MM.1S (cell line): ENCODE measurements around the gene ANKS1B.

Experiments used
- DNase-seq: peaks from one replicate; pipeline ENCODE4 v3.0.0-alpha.2; 2015
- H2AFZ ChIP-seq: fragments of 300-600 bp; sonication (generic); 2 replicates; pipeline ENCODE4 v1.6.0; 2016; ENCODE audit warnings: antibody characterized with exemption, low read length
- H3F3A ChIP-seq: fragments of 300-600 bp; sonication (generic); 2 replicates; pipeline ENCODE4 v1.6.1; 2016; ENCODE audit warnings: mild to moderate bottlenecking, antibody characterized with exemption, low read length, moderate library complexity, mixed read lengths; ENCODE audit not compliant: insufficient read depth
- H3K27ac ChIP-seq: fragments of 300-600 bp; sonication (generic); 2 replicates; pipeline ENCODE4 v1.5.1; 2016; ENCODE audit warnings: mild to moderate bottlenecking, low read length
- H3K27me3 ChIP-seq: fragments of 300-600 bp; sonication (generic); replicated peaks from 2 replicates; pipeline ENCODE4 v1.6.0; 2016; ENCODE audit warnings: low read length; ENCODE audit not compliant: insufficient read depth
- H3K36me3 ChIP-seq: fragments of 300-600 bp; sonication (generic); replicated peaks from 2 replicates; pipeline ENCODE4 v1.6.1; 2016; ENCODE audit warnings: mild to moderate bottlenecking, low read length, mixed read lengths; ENCODE audit not compliant: insufficient read depth
- H3K4me1 ChIP-seq: fragments of 300-600 bp; sonication (generic); 2 replicates; pipeline ENCODE4 v1.6.1; 2016; ENCODE audit warnings: low read length, mixed read lengths
- H3K4me2 ChIP-seq: fragments of 300-600 bp; sonication (generic); 2 replicates; pipeline ENCODE4 v1.6.0; 2016; ENCODE audit warnings: low read depth, low read length
- H3K4me3 ChIP-seq: fragments of 300-600 bp; sonication (generic); 2 replicates; pipeline ENCODE4 v1.5.1; 2016; ENCODE audit warnings: low read length, mixed read lengths
- H3K79me2 ChIP-seq: fragments of 300-600 bp; sonication (generic); 2 replicates; pipeline ENCODE4 v1.6.1; 2016; ENCODE audit warnings: mixed run types, low read length, mixed read lengths
- H3K9ac ChIP-seq: fragments of 300-600 bp; sonication (generic); 2 replicates; pipeline ENCODE4 v1.6.1; 2016; ENCODE audit warnings: low read length, mixed read lengths
- H3K9me2 ChIP-seq: fragments of 300-600 bp; sonication (generic); replicated peaks from 2 replicates; pipeline ENCODE4 v1.6.1; 2016; ENCODE audit warnings: mild to moderate bottlenecking, low read length, mixed read lengths; ENCODE audit not compliant: insufficient read depth
- H3K9me3 ChIP-seq: fragments of 300-600 bp; sonication (generic); replicated peaks from 2 replicates; pipeline ENCODE4 v1.6.1; 2016; ENCODE audit warnings: mild to moderate bottlenecking, low read length, mixed read lengths; ENCODE audit not compliant: insufficient read depth
- H4K20me1 ChIP-seq: fragments of 300-600 bp; sonication (generic); 2 replicates; pipeline ENCODE4 v1.6.1; 2016; ENCODE audit warnings: mild to moderate bottlenecking, low read length, moderate library complexity, mixed read lengths; ENCODE audit not compliant: insufficient read depth
- CTCF ChIP-seq: fragments of 300-600 bp; sonication (generic); IDR thresholded peaks from 2 replicates; pipeline ENCODE4 v1.5.1; 2016; ENCODE audit warnings: antibody characterized with exemption, low read length, mixed read lengths
- EZH2 ChIP-seq: fragments of 300-600 bp; sonication (generic); optimal IDR thresholded peaks from 2 replicates; pipeline ENCODE3; 2017; ENCODE audit warnings: low read depth, mild to moderate bottlenecking, antibody characterized with exemption, low read length, mixed read lengths
- EZH2phosphoT487 ChIP-seq: fragments of 300-600 bp; sonication (generic); IDR thresholded peaks from 2 replicates; pipeline ENCODE4 v1.6.1; 2018; ENCODE audit warnings: antibody characterized with exemption, low read length

Gene ANKS1B

GRCh38 chr12:99455350-99456035 lies 529.2 kb downstream of the ANKS1B start:
- no peak overlapping the region for H3K9ac ChIP-seq
- TF ChIP-seq EZH2 (no peak), CTCF (no peak), EZH2phosphoT487 (no peak)
- no peaks in the 10 kb centered on the region for H3F3A ChIP-seq
- H2AFZ ChIP-seq, result no peak overlapping the region
- no peak overlapping the region for H3K4me2 ChIP-seq
- H3K9me3 ChIP-seq, result no peaks in the 10 kb centered on the region
- peak; percentile 25 for DNase-seq
- no peaks in the 10 kb centered on the region for H3K36me3 ChIP-seq
- no peaks in the 10 kb centered on the region for H3K27me3 ChIP-seq
- H3K27ac ChIP-seq, result no peak overlapping the region
- no peaks in the 10 kb centered on the region for H3K79me2 ChIP-seq
- peaks cover 9% of the 10 kb centered on the region; the same call in 1 of the 2 replicates for H3K4me1 ChIP-seq
- H4K20me1 ChIP-seq, result no peaks in the 10 kb centered on the region
- no peaks in the 10 kb centered on the region for H3K9me2 ChIP-seq
- no peak overlapping the region for H3K4me3 ChIP-seq

GRCh38 chr12:99454539-99455172 lies 530.1 kb downstream of the ANKS1B start:
- TF ChIP-seq EZH2 (no peak), CTCF (no peak), EZH2phosphoT487 (no peak)
- no peak overlapping the region for H3K4me3 ChIP-seq
- H3K27me3 ChIP-seq, result no peaks in the 10 kb centered on the region
- H3K9me3 ChIP-seq, result no peaks in the 10 kb centered on the region
- H3K4me2 ChIP-seq, result peak overlapping the region; percentile 17; the same call in 1 of the 2 replicates
- no peaks in the 10 kb centered on the region for H3F3A ChIP-seq
- H3K36me3 ChIP-seq, result no peaks in the 10 kb centered on the region
- no peak overlapping the region for H3K9ac ChIP-seq
- H3K9me2 ChIP-seq, result no peaks in the 10 kb centered on the region
- no peak for DNase-seq
- H3K27ac ChIP-seq, result no peak overlapping the region; the same call in 1 of the 2 replicates
- H2AFZ ChIP-seq, result no peak overlapping the region
- no peaks in the 10 kb centered on the region for H4K20me1 ChIP-seq
- no peaks in the 10 kb centered on the region for H3K79me2 ChIP-seq
- H3K4me1 ChIP-seq, result peaks cover 9% of the 10 kb centered on the region; the same call in 1 of the 2 replicates

- no peaks in the 10 kb centered on the region for H3K79me2 ChIP-seq
- peak; percentile 42 for DNase-seq
- H4K20me1 ChIP-seq, result no peaks in the 10 kb centered on the region
- no peaks in the 10 kb centered on the region for H3K9me2 ChIP-seq
- no peaks in the 10 kb centered on the region for H3K9me3 ChIP-seq
- peak overlapping the region; percentile 17; the same call in 1 of the 2 replicates for H3K4me2 ChIP-seq
- H3K4me1 ChIP-seq, result peaks cover 9% of the 10 kb centered on the region; the same call in 1 of the 2 replicates
- TF ChIP-seq EZH2phosphoT487 (no peak), EZH2 (no peak), CTCF (no peak)
- no peak overlapping the region for H2AFZ ChIP-seq
- no peaks in the 10 kb centered on the region for H3K36me3 ChIP-seq
- no peaks in the 10 kb centered on the region for H3K27me3 ChIP-seq
- no peak overlapping the region for H3K4me3 ChIP-seq
- no peak overlapping the region; the same call in 1 of the 2 replicates for H3K27ac ChIP-seq
- no peaks in the 10 kb centered on the region for H3F3A ChIP-seq
- no peak overlapping the region for H3K9ac ChIP-seq
Observed at GRCh38 chr12:99453836-99454538, 530.7 kb downstream of the ANKS1B start.
